Urinary bladder (tissue), 4 donors: ENCODE data around the gene THADA. TPM values are rescaled to one million over a fixed set of nuclear protein-coding genes. Genes with fewer than 3 reads are reported as not detected.
A peak's percentile ranks its signal among the peaks of the same experiment; 100 is the strongest.

Experiments used
- DNase-seq: peaks from one replicate; pipeline ENCODE4 v3.0.0-alpha.2; 2015; ENCODE audit errors: extremely low spot score
- H3K27ac ChIP-seq: one replicate; pipeline ENCODE4 v1.5.1; 2013; ENCODE audit warnings: low read depth, mild to moderate bottlenecking, moderate library complexity
- H3K36me3 ChIP-seq: one replicate; pipeline ENCODE4 v1.6.1; 2013; ENCODE audit warnings: mild to moderate bottlenecking, moderate library complexity; ENCODE audit not compliant: insufficient read depth
- H3K4me1 ChIP-seq: one replicate; pipeline ENCODE4 v1.6.1; 2013; ENCODE audit warnings: mild to moderate bottlenecking, moderate library complexity; ENCODE audit not compliant: insufficient read depth
- H3K4me3 ChIP-seq: one replicate; pipeline ENCODE4 v1.5.1; 2013; ENCODE audit warnings: low read depth, low read length
- WGBS: extraction: QIAGEN DNeasy Blood & Tissue Kit; methylation state at CpG from one replicate; pipeline ENCODE4 v1.1.7; 2013; 5-methylcytosine and 5-hydroxymethylcytosine counted together
- polyA plus RNA-seq: library from polyadenylated mRNA; stranded (reverse); fragments of 200-250 nt; gene quantifications from one replicate; pipeline ENCODE4 v1.2.3, GENCODE V29; 2013
- total RNA-seq: library from RNA; depleted of rRNA; stranded (reverse); fragments of >200 nt; gene quantifications from one replicate; pipeline ENCODE4 v1.2.3, GENCODE V29; 2014
- donor health status: healthy with polysubstance abuse.
- donor health status: healthy.

The THADA gene
- total and polyA plus RNA-seq, 2 donors, result 12.2 to 71.6 TPM

- WGBS, result 94% methylated on average over 6 of the region's 6 CpGs
- Histone ChIP-seq H3K27ac (no peak overlapping the region), H3K36me3 (no peaks in the 10 kb centered on the region), H3K4me3 (no peak overlapping the region), H3K4me1 (no peaks in the 10 kb centered on the region)
- DNase-seq, result no peak
These were observed 332.9 kb downstream of the THADA start for GRCh38 chr2:43262951-43263350.

- Histone ChIP-seq H3K27ac (no peak overlapping the region), H3K4me3 (no peak overlapping the region), H3K36me3 (no peaks in the 10 kb centered on the region), H3K4me1 (no peaks in the 10 kb centered on the region)
- 94% methylated on average over 1 of the region's 1 CpG for WGBS
- no peak for DNase-seq
These were observed 333.6 kb downstream of the THADA start for GRCh38 chr2:43262239-43262638.

GRCh38 chr2:43259512-43259911 lies 336.3 kb downstream of the THADA start:
- H3K4me3 ChIP-seq, result no peak overlapping the region
- H3K4me1 ChIP-seq, result no peaks in the 10 kb centered on the region
- DNase-seq, result no peak
- no peak overlapping the region for H3K27ac ChIP-seq
- 91% methylated on average over 1 of the region's 1 CpG for WGBS
- H3K36me3 ChIP-seq, result no peaks in the 10 kb centered on the region

GRCh38 chr2:43258547-43259156 lies 337.2 kb downstream of the THADA start:
- Histone ChIP-seq H3K27ac (no peak overlapping the region), H3K36me3 (no peaks in the 10 kb centered on the region), H3K4me1 (no peaks in the 10 kb centered on the region), H3K4me3 (no peak overlapping the region)
- DNase-seq, result no peak
- 81% methylated on average over 2 of the region's 2 CpGs for WGBS

- DNase-seq, result no peak
- H3K4me1 ChIP-seq, result no peaks in the 10 kb centered on the region
- no peak overlapping the region for H3K27ac ChIP-seq
These were observed 340.4 kb downstream of the THADA start for GRCh38 chr2:43255296-43255910.

GRCh38 chr2:43254331-43254730 lies 341.5 kb downstream of the THADA start:
- Histone ChIP-seq H3K4me1 (no peaks in the 10 kb centered on the region), H3K36me3 (no peaks in the 10 kb centered on the region), H3K27ac (no peak overlapping the region), H3K4me3 (no peak overlapping the region)
- no peak for DNase-seq
- 92% methylated on average over 5 of the region's 5 CpGs for WGBS

More at GRCh38 chr2:43255296-43255910, 340.4 kb downstream of the THADA start:
- H3K36me3 ChIP-seq, result no peaks in the 10 kb centered on the region
- no peak overlapping the region for H3K4me3 ChIP-seq
- WGBS, result 69% methylated on average over 8 of the region's 8 CpGs

GRCh38 chr2:43251171-43251731 lies 344.6 kb downstream of the THADA start:
- Histone ChIP-seq H3K27ac (peak overlapping the region; percentile 67), H3K4me3 (no peak overlapping the region), H3K36me3 (no peaks in the 10 kb centered on the region), H3K4me1 (no peaks in the 10 kb centered on the region)
- WGBS, result 17% methylated on average over 5 of the region's 5 CpGs
- DNase-seq, result peak; percentile 89

- H3K27ac ChIP-seq, result no peak overlapping the region
- DNase-seq, result no peak
- WGBS, result 95% methylated on average over 2 of the region's 2 CpGs
- H3K4me1 ChIP-seq, result no peaks in the 10 kb centered on the region
- no peak overlapping the region for H3K4me3 ChIP-seq
- no peaks in the 10 kb centered on the region for H3K36me3 ChIP-seq
These were observed 345.8 kb downstream of the THADA start for GRCh38 chr2:43250015-43250414.

- Histone ChIP-seq H3K4me3 (no peak overlapping the region), H3K27ac (no peak overlapping the region), H3K4me1 (no peaks in the 10 kb centered on the region), H3K36me3 (no peaks in the 10 kb centered on the region)
- no peak for DNase-seq
- WGBS, result 97% methylated on average over 7 of the region's 7 CpGs
These were observed 347.2 kb downstream of the THADA start for GRCh38 chr2:43248621-43249020.

GRCh38 chr2:43246641-43247040 lies 349.2 kb downstream of the THADA start:
- Histone ChIP-seq H3K4me3 (no peak overlapping the region), H3K36me3 (no peaks in the 10 kb centered on the region), H3K4me1 (no peaks in the 10 kb centered on the region), H3K27ac (no peak overlapping the region)
- no peak for DNase-seq
- WGBS, result 88% methylated on average over 3 of the region's 3 CpGs

- DNase-seq, result no peak
- peaks cover 1% of the 10 kb centered on the region for H3K36me3 ChIP-seq
These were observed 354.3 kb downstream of the THADA start for GRCh38 chr2:43241558-43241957.

GRCh38 chr2:43240766-43241150 lies 355.1 kb downstream of the THADA start:
- no peak overlapping the region for H3K4me3 ChIP-seq
- no peak overlapping the region for H3K27ac ChIP-seq
- WGBS, result 88% methylated on average over 5 of the region's 5 CpGs
- peaks cover 1% of the 10 kb centered on the region for H3K36me3 ChIP-seq
- no peak for DNase-seq
- no peaks in the 10 kb centered on the region for H3K4me1 ChIP-seq

More at GRCh38 chr2:43241558-43241957, 354.3 kb downstream of the THADA start:
- no peak overlapping the region for H3K27ac ChIP-seq
- no peak overlapping the region for H3K4me3 ChIP-seq
- 85% methylated on average over 10 of the region's 10 CpGs for WGBS
- no peaks in the 10 kb centered on the region for H3K4me1 ChIP-seq

- 85% methylated on average over 13 of the region's 13 CpGs for WGBS
- DNase-seq, result no peak
These were observed 355.7 kb downstream of the THADA start for GRCh38 chr2:43239981-43240765.

GRCh38 chr2:43238813-43239212 lies 357.0 kb downstream of the THADA start:
- no peak for DNase-seq
- Histone ChIP-seq H3K27ac (no peak overlapping the region), H3K4me3 (no peak overlapping the region), H3K4me1 (no peaks in the 10 kb centered on the region), H3K36me3 (peaks cover 1% of the 10 kb centered on the region)
- WGBS, result 97% methylated on average over 3 of the region's 3 CpGs

More at GRCh38 chr2:43239981-43240765, 355.7 kb downstream of the THADA start:
- Histone ChIP-seq H3K4me3 (no peak overlapping the region), H3K27ac (no peak overlapping the region), H3K4me1 (no peaks in the 10 kb centered on the region), H3K36me3 (peaks cover 1% of the 10 kb centered on the region)
